HepG2 (cell line): ENCODE measurements around the gene BAZ1B. TPM values are rescaled to one million over a fixed set of nuclear protein-coding genes. Genes with fewer than 3 reads are reported as not detected.

Source experiments
- AHR ChIP-seq: IDR thresholded peaks from 2 replicates; pipeline ENCODE4 v1.6.1; 2018; ENCODE audit warnings: missing genetic modification reagents, missing compliant biosample characterization
- BATF2 ChIP-seq: sonication (generic); formaldehyde crosslinking; IDR thresholded peaks from 2 replicates; pipeline ENCODE4 v1.8.0; 2022; ENCODE audit warnings: mild to moderate bottlenecking, missing genetic modification reagents, moderate library complexity
- CBFB ChIP-seq: sonication (generic); formaldehyde crosslinking; IDR thresholded peaks from 2 replicates; pipeline ENCODE4 v1.4.0; 2020; ENCODE audit warnings: missing genetic modification reagents
- EZH2 ChIP-seq: conservative IDR thresholded peaks from 2 replicates; pipeline ENCODE4 v1.6.1; 2012; ENCODE audit warnings: mild to moderate bottlenecking, low read depth, low read length, moderate library complexity
- GATAD1 ChIP-seq: IDR thresholded peaks from 2 replicates; pipeline ENCODE4 v1.6.1; 2016; ENCODE audit warnings: missing genetic modification reagents, missing compliant biosample characterization
- KMT2B ChIP-seq: IDR thresholded peaks from 2 replicates; pipeline ENCODE4 v1.6.1; 2016; ENCODE audit warnings: missing genetic modification reagents, missing compliant biosample characterization
- MAF1 ChIP-seq: sonication (generic); formaldehyde crosslinking; IDR thresholded peaks from 2 replicates; pipeline ENCODE4 v1.5.0; 2020; ENCODE audit warnings: missing genetic modification reagents, borderline replicate concordance
- MBNL3 ChIP-seq: fragments of 250-450 bp; sonication (Bioruptor Pico); conservative IDR thresholded peaks from 2 replicates; pipeline ENCODE4 v1.8.0; 2022; ENCODE audit warnings: mild to moderate bottlenecking, inconsistent platforms
- MLLT10 ChIP-seq: sonication (generic); formaldehyde crosslinking; IDR thresholded peaks from 2 replicates; pipeline ENCODE4 v1.4.0; 2020; ENCODE audit warnings: missing genetic modification reagents
- NFKB2 ChIP-seq: sonication (generic); formaldehyde crosslinking; IDR thresholded peaks from 2 replicates; pipeline ENCODE4 v1.4.0; 2020; ENCODE audit warnings: missing genetic modification reagents, borderline replicate concordance
- PAWR ChIP-seq: sonication (generic); formaldehyde crosslinking; IDR thresholded peaks from 2 replicates; pipeline ENCODE4 v1.4.0; 2020; ENCODE audit warnings: missing genetic modification reagents, mild to moderate bottlenecking, borderline replicate concordance
- SIX1 ChIP-seq: sonication (generic); formaldehyde crosslinking; IDR thresholded peaks from 2 replicates; pipeline ENCODE4 v1.4.0; 2020; ENCODE audit warnings: missing genetic modification reagents, borderline replicate concordance
- SMC3 ChIP-seq: IDR thresholded peaks from 2 replicates; pipeline ENCODE4 v1.6.1; 2011; ENCODE audit warnings: low read length, improper control_type of control experiment
- SPEN ChIP-seq: sonication (generic); formaldehyde crosslinking; IDR thresholded peaks from 2 replicates; pipeline ENCODE4 v1.5.1; 2020; ENCODE audit warnings: low read depth, mild to moderate bottlenecking, missing genetic modification reagents
- TEF ChIP-seq: sonication (generic); formaldehyde crosslinking; IDR thresholded peaks from 2 replicates; pipeline ENCODE4 v1.5.0; 2020; ENCODE audit warnings: missing genetic modification reagents
- TP53 ChIP-seq: sonication (generic); formaldehyde crosslinking; conservative IDR thresholded peaks from 2 replicates; pipeline ENCODE4 v1.4.0; 2020; ENCODE audit warnings: missing genetic modification reagents
- ZBTB38 ChIP-seq: sonication (generic); formaldehyde crosslinking; IDR thresholded peaks from 2 replicates; pipeline ENCODE4 v1.5.1; 2020; ENCODE audit warnings: mild to moderate bottlenecking, missing genetic modification reagents
- ZFP90 ChIP-seq: sonication (generic); formaldehyde crosslinking; IDR thresholded peaks from 2 replicates; pipeline ENCODE4 v1.8.0; 2022; ENCODE audit warnings: missing genetic modification reagents, mild to moderate bottlenecking, inconsistent platforms, borderline replicate concordance
- ZFP91 ChIP-seq: sonication (generic); formaldehyde crosslinking; IDR thresholded peaks from 2 replicates; pipeline ENCODE4 v1.9.0; 2022; ENCODE audit warnings: missing genetic modification reagents, mild to moderate bottlenecking, borderline replicate concordance
- ZMYM2 ChIP-seq: sonication (generic); formaldehyde crosslinking; IDR thresholded peaks from 2 replicates; pipeline ENCODE4 v1.8.0; 2022; ENCODE audit warnings: mild to moderate bottlenecking, missing genetic modification reagents
- ZNF180 ChIP-seq: sonication (generic); formaldehyde crosslinking; IDR thresholded peaks from 2 replicates; pipeline ENCODE4 v1.4.0; 2020; ENCODE audit warnings: low read depth, missing genetic modification reagents, borderline replicate concordance
- ZNF253 ChIP-seq: sonication (generic); formaldehyde crosslinking; IDR thresholded peaks from 2 replicates; pipeline ENCODE4 v1.8.0; 2022; ENCODE audit warnings: mild to moderate bottlenecking, missing genetic modification reagents, borderline replicate concordance
- ZNF296 ChIP-seq: sonication (generic); formaldehyde crosslinking; conservative IDR thresholded peaks from 2 replicates; pipeline ENCODE4 v1.5.0; 2020; ENCODE audit warnings: mild to moderate bottlenecking, missing genetic modification reagents
- ZNF672 ChIP-seq: sonication (generic); formaldehyde crosslinking; IDR thresholded peaks from 2 replicates; pipeline ENCODE4 v1.8.1; 2022; ENCODE audit warnings: missing genetic modification reagents
- ZNF703 ChIP-seq: sonication (generic); formaldehyde crosslinking; IDR thresholded peaks from 2 replicates; pipeline ENCODE4 v1.5.1; 2020; ENCODE audit warnings: missing genetic modification reagents, mild to moderate bottlenecking, moderate library complexity, borderline replicate concordance
- ZNF782 ChIP-seq: sonication (generic); formaldehyde crosslinking; IDR thresholded peaks from 2 replicates; pipeline ENCODE4 v1.4.0; 2020; ENCODE audit warnings: missing genetic modification reagents, mild to moderate bottlenecking, borderline replicate concordance
- ZNF788 ChIP-seq: sonication (generic); formaldehyde crosslinking; IDR thresholded peaks from 2 replicates; pipeline ENCODE4 v1.5.0; 2020; ENCODE audit warnings: mild to moderate bottlenecking, missing genetic modification reagents, borderline replicate concordance
- ZSCAN20 ChIP-seq: sonication (generic); formaldehyde crosslinking; IDR thresholded peaks from 2 replicates; pipeline ENCODE4 v1.4.0; 2020; ENCODE audit warnings: missing genetic modification reagents, mild to moderate bottlenecking, borderline replicate concordance
- ZSCAN22 ChIP-seq: sonication (generic); formaldehyde crosslinking; IDR thresholded peaks from 2 replicates; pipeline ENCODE4 v1.4.0; 2020; ENCODE audit warnings: mild to moderate bottlenecking, missing genetic modification reagents
- polyA plus RNA-seq, 8 experiments: library from polyadenylated mRNA; depleted of rRNA in 3 of 8; stranded (reverse) in 7 of 8; unstranded in 1 of 8; fragments of >200 nt; fragmentation: Illumina TruSeq in 4 of 8; extraction: Trizol in 4 of 8; gene quantifications; 2 replicates each; pipeline versions ENCODE4 v1.2.1 to v1.2.3, GENCODE V29; 2011 to 2016; ENCODE audit warnings: low read depth in 4 of 8, missing spikeins in 1 of 8, mixed read lengths in 1 of 8; ENCODE audit not compliant: insufficient read depth in 1 of 8
- total RNA-seq, 5 experiments: library from RNA; depleted of rRNA; stranded (reverse); fragments of >200 nt; fragmentation: Illumina TruSeq; extraction: Trizol; gene quantifications; 2 replicates each; pipeline ENCODE4 v1.2.3, GENCODE V29; 2016; ENCODE audit warnings: low read depth in 1 of 5

Gene BAZ1B
- total and polyA plus RNA-seq, 2 of the 13 experiments (the other 11 are each of a cell fraction or from before 2014, with no cell fraction given), result 18.6 to 69.4 TPM

- TF ChIP-seq SIX1 (no peak), ZNF672 (CRISPR knock-in tag) (no peak), BATF2 (CRISPR knock-in tag) (peak; percentile 92), MBNL3 (CRISPR knock-in tag) (no peak), ZFP90 (CRISPR knock-in tag) (peak; percentile 99), TEF (peak; percentile 90), SPEN (CRISPR knock-in tag) (peak; percentile 67; the same call in 1 of the 2 replicates), ZFP91 (peak; percentile 73), ZSCAN22 (CRISPR knock-in tag) (peak; percentile 79; the same call in 1 of the 2 replicates), ZNF782 (CRISPR knock-in tag) (peak; percentile 88), ZNF180 (no peak), GATAD1 (CRISPR knock-in tag) (no peak; the same call in 1 of the 2 replicates), EZH2 (no peak), MLLT10 (CRISPR knock-in tag) (no peak), CBFB (CRISPR knock-in tag) (peak; percentile 79), ZNF296 (CRISPR knock-in tag) (no peak), ZNF703 (CRISPR knock-in tag) (0 out of 2 replicates have a peak, but pooled peaks have one; percentile 78), PAWR (no peak), ZNF253 (CRISPR knock-in tag) (peak; percentile 96), NFKB2 (peak; percentile 99), KMT2B (CRISPR knock-in tag) (no peak), ZNF788 (CRISPR knock-in tag) (peak; percentile 93; the same call in 1 of the 2 replicates), MAF1 (CRISPR knock-in tag) (peak; percentile 52; the same call in 1 of the 2 replicates), SMC3 (no peak), AHR (CRISPR knock-in tag) (peak; percentile 87; the same call in 1 of the 2 replicates), ZBTB38 (CRISPR knock-in tag) (peak; percentile 93), TP53 (CRISPR knock-in tag) (no peak), ZMYM2 (CRISPR knock-in tag) (peak; percentile 83), ZSCAN20 (CRISPR knock-in tag) (peak; percentile 96)
Measured at GRCh38 chr7:73557397-73558257, 35.5 kb upstream of the BAZ1B start, which contains the start of gene BCL7B (continued).
